PC-9 (cell line): ENCODE results near the gene RAB3C. TPM values are rescaled to one million over a fixed set of nuclear protein-coding genes. Genes with fewer than 3 reads are reported as not detected.

Source experiments
- BruUV-seq: library from RNA; stranded (reverse); fragments of 400-500 nt; replicated peaks from 2 replicates; lab custom pipeline; 2021; lab: Mats Ljungman, UMichigan
- CTCF ChIA-PET: fragments of 300-600 bp; sonication (Branson Sonifier 250); formaldehyde crosslinking; loops from one replicate; lab custom pipeline; 2022; ENCODE audit warnings: antibody characterized with exemption; lab: Charles Lee
- POLR2A ChIA-PET: fragments of 300-600 bp; sonication (Branson Sonifier 250); formaldehyde crosslinking; loops from one replicate; lab custom pipeline; 2022; ENCODE audit warnings: antibody characterized with exemption; ENCODE audit not compliant: unreplicated experiment; lab: Charles Lee
- DNase-seq, 2 experiments: peaks; one replicate each; pipeline versions ENCODE4 v3.0.0 to v3.0.0-alpha.2; 2015 to 2022; ENCODE audit warnings: mixed read lengths in 1 of 2
- H2AFZ ChIP-seq: fragments of 200-600 bp; sonication (generic); 2 replicates; pipeline ENCODE4 v1.8.1; 2017; ENCODE audit warnings: antibody characterized with exemption
- H3F3A ChIP-seq: fragments of 200-600 bp; sonication (generic); 2 replicates; pipeline ENCODE4 v1.8.1; 2017; ENCODE audit warnings: antibody characterized with exemption, mild to moderate bottlenecking, low read depth; ENCODE audit not compliant: insufficient read depth
- H3K27ac ChIP-seq: fragments of 200-600 bp; sonication (generic); 2 replicates; pipeline ENCODE4 v1.6.1; 2016; ENCODE audit warnings: mixed run types
- H3K27me3 ChIP-seq: fragments of 200-600 bp; sonication (generic); 2 replicates; pipeline ENCODE4 v1.6.1; 2016; ENCODE audit warnings: low read depth, mixed run types; ENCODE audit not compliant: insufficient read depth
- H3K36me3 ChIP-seq: fragments of 200-600 bp; sonication (generic); 2 replicates; pipeline ENCODE4 v1.6.1; 2016; ENCODE audit warnings: low read depth, mixed run types
- H3K4me1 ChIP-seq: fragments of 200-600 bp; sonication (generic); replicated peaks from 2 replicates; pipeline ENCODE4 v1.6.1; 2016; ENCODE audit warnings: mixed run types; ENCODE audit not compliant: insufficient read depth
- H3K4me2 ChIP-seq: fragments of 200-600 bp; sonication (generic); 2 replicates; pipeline ENCODE4 v1.6.1; 2017; ENCODE audit warnings: mixed run types
- H3K4me3 ChIP-seq: fragments of 200-600 bp; sonication (generic); 2 replicates; pipeline ENCODE4 v1.6.1; 2016; ENCODE audit warnings: mixed run types
- H3K79me2 ChIP-seq: fragments of 200-600 bp; sonication (generic); 2 replicates; pipeline ENCODE4 v1.6.1; 2017; ENCODE audit warnings: low read depth, mixed run types
- H3K9me2 ChIP-seq: fragments of 200-600 bp; sonication (generic); 2 replicates; pipeline ENCODE4 v1.8.1; 2017; ENCODE audit warnings: mild to moderate bottlenecking; ENCODE audit not compliant: insufficient read depth
- H3K9me3 ChIP-seq: fragments of 200-600 bp; sonication (generic); 2 replicates; pipeline ENCODE4 v1.8.1; 2016; ENCODE audit warnings: low read depth; ENCODE audit not compliant: insufficient read depth
- H4K20me1 ChIP-seq: fragments of 200-600 bp; sonication (generic); 2 replicates; pipeline ENCODE4 v1.8.1; 2017; ENCODE audit not compliant: insufficient read depth
- CTCF ChIP-seq: fragments of 200-600 bp; sonication (generic); conservative IDR thresholded peaks from 2 replicates; pipeline ENCODE4 v1.6.1; 2017; ENCODE audit warnings: mixed run types, antibody characterized with exemption, mild to moderate bottlenecking, moderate library complexity
- EZH2 ChIP-seq: fragments of 200-600 bp; sonication (generic); IDR thresholded peaks from 2 replicates; pipeline ENCODE4 v1.8.0; 2017; ENCODE audit warnings: antibody characterized with exemption, low read depth
- intact Hi-C: fragments of 100-400 bp; cut with micrococcal nuclease; formaldehyde crosslinking; loops from one replicate; pipeline ENCODE4 v1.10.0; 2022; ENCODE audit not compliant: unreplicated experiment
- total RNA-seq: library from RNA; stranded (reverse); gene quantifications from 2 replicates; pipeline ENCODE4 v1.2.3, GENCODE V29; 2021

Gene RAB3C
- total RNA-seq, 1 experiment from 2014 or later, result not detected

DNA sequence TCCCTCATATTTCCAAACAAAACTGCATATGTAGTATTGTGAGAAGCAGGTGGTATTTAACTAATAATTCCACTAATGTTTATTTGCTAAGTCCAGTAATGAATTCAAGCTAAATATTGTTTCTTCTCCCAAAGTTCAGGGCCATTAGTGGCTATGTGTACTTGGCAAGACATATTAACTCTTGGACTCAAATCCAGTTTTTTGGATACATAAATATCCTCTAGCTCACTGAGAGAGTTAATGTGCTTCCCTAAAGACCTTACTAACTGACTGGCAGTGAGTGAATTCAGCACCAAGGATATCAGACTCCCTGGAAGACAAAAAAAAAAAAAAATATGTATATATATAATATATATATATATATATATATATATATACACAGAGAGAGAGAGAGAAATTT, 214.1 kb downstream of the RAB3C start:
- H3K4me2 ChIP-seq, result no peak overlapping the region
- no peaks in the 10 kb centered on the region for H3K9me2 ChIP-seq
- H3K79me2 ChIP-seq, result no peaks in the 10 kb centered on the region
- H3K4me3 ChIP-seq, result no peak overlapping the region
- H2AFZ ChIP-seq, result no peak overlapping the region
- H3K27me3 ChIP-seq, result no peaks in the 10 kb centered on the region
- no peak overlapping the region for H3K27ac ChIP-seq
- no peaks in the 10 kb centered on the region; the same call in 1 of the 2 replicates for H4K20me1 ChIP-seq
- ChIA-PET POLR2A (no interaction called here), CTCF (no interaction called here)
- no peak for DNase-seq
- no peaks in the 10 kb centered on the region for H3K4me1 ChIP-seq
- no TSS peak for BruUV-seq
- intact Hi-C loops, result no loop called here
- H3F3A ChIP-seq, result no peaks in the 10 kb centered on the region
- TF ChIP-seq CTCF, result no peak
- no peak for TF ChIP-seq EZH2
- H3K9me3 ChIP-seq, result no peaks in the 10 kb centered on the region
- no peaks in the 10 kb centered on the region for H3K36me3 ChIP-seq

- H3K4me3 ChIP-seq, result no peak overlapping the region
- intact Hi-C loops, result no loop called here
- H3K9me3 ChIP-seq, result no peaks in the 10 kb centered on the region
- ChIA-PET CTCF (no interaction called here), POLR2A (no interaction called here)
- no peaks in the 10 kb centered on the region for H3K36me3 ChIP-seq
- 0 out of 2 replicates have a peak, but pooled peaks cover 6% of the 10 kb centered on the region for H3K27me3 ChIP-seq
- no peaks in the 10 kb centered on the region for H3K4me1 ChIP-seq
- no peak overlapping the region for H2AFZ ChIP-seq
- no peak overlapping the region for H3K4me2 ChIP-seq
- H4K20me1 ChIP-seq, result no peaks in the 10 kb centered on the region; the same call in 1 of the 2 replicates
- H3K27ac ChIP-seq, result no peak overlapping the region
- H3F3A ChIP-seq, result no peaks in the 10 kb centered on the region
- no TSS peak for BruUV-seq
- TF ChIP-seq EZH2 (no peak), CTCF (no peak)
- H3K79me2 ChIP-seq, result no peaks in the 10 kb centered on the region
- 0 out of 2 replicates have a peak, but pooled peaks cover 4% of the 10 kb centered on the region for H3K9me2 ChIP-seq
- no peak for DNase-seq
Measured at GRCh38 chr5:58800356-58800755, 217.5 kb downstream of the RAB3C start.

- POLR2A ChIA-PET, result no interaction called here
Measured at GRCh38 chr5:58800861-58801540, 218.1 kb downstream of the RAB3C start.

More at GRCh38 chr5:58800861-58801540, 218.1 kb downstream of the RAB3C start:
- H3K79me2 ChIP-seq, result no peaks in the 10 kb centered on the region
- no peak overlapping the region for H3K4me2 ChIP-seq
- H3K4me1 ChIP-seq, result no peaks in the 10 kb centered on the region
- BruUV-seq, result no TSS peak
- no peak overlapping the region for H2AFZ ChIP-seq
- H3K9me3 ChIP-seq, result no peaks in the 10 kb centered on the region
- H3K27me3 ChIP-seq, result peaks cover 6% of the 10 kb centered on the region; the same call in 1 of the 2 replicates
- no peaks in the 10 kb centered on the region; the same call in 1 of the 2 replicates for H4K20me1 ChIP-seq
- no peaks in the 10 kb centered on the region for H3F3A ChIP-seq
- H3K27ac ChIP-seq, result no peak overlapping the region
- H3K36me3 ChIP-seq, result no peaks in the 10 kb centered on the region
- intact Hi-C loops, result no loop called here
- DNase-seq, result no peak
- 0 out of 2 replicates have a peak, but pooled peaks cover 4% of the 10 kb centered on the region for H3K9me2 ChIP-seq
- CTCF ChIA-PET, result no interaction called here
- TF ChIP-seq EZH2 (no peak), CTCF (no peak)
- no peak overlapping the region for H3K4me3 ChIP-seq
